Measurements from ENCODE around the gene AXDND1. TPM values are rescaled to one million over a fixed set of nuclear protein-coding genes. Genes with fewer than 3 reads are reported as not detected.

AXDND1 gene
- total and polyA plus RNA-seq, 5 experiments from 2014 or later, result 0.65 TPM; not detected in 4

- POLR2A ChIA-PET, result no interaction called here
- H3K9me3 Mint-ChIP-seq, result peaks cover 0 to 3% (median 0%) of the 10 kb centered on the region in 9 donors
- H3K27me3 Mint-ChIP-seq, result peaks cover 5 to 15% (median 7%) of the 10 kb centered on the region in 5 donors
- ATAC-seq (no peak), DNase-seq (no peak)
- H3K27ac Mint-ChIP-seq, result no peak overlapping the region
- no peaks in the 10 kb centered on the region for H3K36me3 Mint-ChIP-seq
- H3K4me3 Mint-ChIP-seq, result no peak overlapping the region
- no peaks in the 10 kb centered on the region for H3K4me1 Mint-ChIP-seq
Measured at GRCh38 chr1:179558078-179558477, 192.3 kb downstream of the AXDND1 start.

DNA sequence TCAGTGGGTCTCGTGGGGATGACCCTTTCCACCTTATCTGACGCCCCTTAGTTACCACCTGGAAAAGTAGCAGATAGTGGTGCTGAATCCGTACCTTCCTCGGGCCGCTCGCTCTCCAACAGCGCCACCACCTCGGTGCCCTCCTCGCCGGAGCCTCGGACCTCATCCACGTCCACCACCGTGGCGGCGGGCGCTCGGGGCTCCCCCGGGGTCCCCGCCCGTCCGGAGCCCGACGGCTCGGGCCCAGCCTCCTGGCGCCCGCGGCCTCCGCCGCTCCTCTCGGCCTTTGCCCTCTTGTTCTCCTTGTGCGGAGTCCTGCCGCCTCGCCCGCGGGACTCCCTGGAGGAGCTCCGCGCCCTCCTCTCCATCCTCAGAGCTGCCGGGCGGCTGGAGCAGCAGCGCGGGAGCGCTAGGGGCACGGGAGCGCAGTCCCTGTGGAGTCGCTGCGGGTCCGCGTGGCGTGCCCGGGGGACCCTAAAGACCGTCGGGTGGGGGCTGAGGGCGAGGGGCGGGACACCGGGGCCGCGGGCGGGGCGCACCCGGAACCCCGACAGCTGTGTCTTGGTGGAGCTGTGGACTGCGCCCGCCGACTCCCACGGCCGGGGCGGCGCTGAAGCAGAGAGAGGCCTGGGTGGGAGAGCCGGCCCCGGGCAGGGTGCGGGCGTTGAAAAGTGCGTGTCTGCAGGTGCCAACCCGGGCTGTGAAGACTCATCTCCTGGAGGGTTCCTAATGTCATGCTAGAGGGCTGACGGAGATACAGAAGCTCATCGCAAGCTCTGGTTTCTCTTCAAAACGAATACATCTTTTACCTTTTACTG lies 209.9 kb downstream of the AXDND1 start, which contains the start of gene NPHS2:
TSS of gene NPHS2 (minus strand) at position 452 of the 818 bp plus-strand sequence. CDS start at position 368, 84 bp downstream.
- peaks cover 0 to 7% (median 6%) of the 10 kb centered on the region in 4 donors for H3K4me1 Mint-ChIP-seq
- peaks cover 0 to 16% (median 0%) of the 10 kb centered on the region in 3 donors for H3K36me3 Mint-ChIP-seq
- DNase-seq (no peak), ATAC-seq (no peak)
- peak within 1 kb of the TSS in 1 of 10 donors; percentile 83 for H3K27ac Mint-ChIP-seq
- peaks cover 0 to 10% (median under 1%) of the 10 kb centered on the region in 9 donors for H3K9me3 Mint-ChIP-seq
- H3K4me3 Mint-ChIP-seq, result peak within 1 kb of the TSS in 1 of 10 donors; percentile 4
- POLR2A ChIA-PET, result no interaction called here
- H3K27me3 Mint-ChIP-seq, result peaks cover 35 to 77% (median 46%) of the 10 kb centered on the region in 5 donors

GRCh38 chr1:179576509-179576908 lies 210.7 kb downstream of the AXDND1 start:
- peaks cover 0 to 7% (median 6%) of the 10 kb centered on the region in 4 donors for H3K4me1 Mint-ChIP-seq
- H3K27ac Mint-ChIP-seq, result no peak overlapping the region
- H3K36me3 Mint-ChIP-seq, result peaks cover 0 to 14% (median 0%) of the 10 kb centered on the region in 3 donors
- H3K27me3 Mint-ChIP-seq, result peaks cover 35 to 80% (median 45%) of the 10 kb centered on the region in 5 donors
- no peak for ATAC-seq
- POLR2A ChIA-PET, result no interaction called here
- H3K9me3 Mint-ChIP-seq, result peaks cover 0 to 10% (median 0%) of the 10 kb centered on the region in 9 donors
- no peak for DNase-seq
- peak overlapping the region in 1 of 10 donors; percentile 4 for H3K4me3 Mint-ChIP-seq

DNA sequence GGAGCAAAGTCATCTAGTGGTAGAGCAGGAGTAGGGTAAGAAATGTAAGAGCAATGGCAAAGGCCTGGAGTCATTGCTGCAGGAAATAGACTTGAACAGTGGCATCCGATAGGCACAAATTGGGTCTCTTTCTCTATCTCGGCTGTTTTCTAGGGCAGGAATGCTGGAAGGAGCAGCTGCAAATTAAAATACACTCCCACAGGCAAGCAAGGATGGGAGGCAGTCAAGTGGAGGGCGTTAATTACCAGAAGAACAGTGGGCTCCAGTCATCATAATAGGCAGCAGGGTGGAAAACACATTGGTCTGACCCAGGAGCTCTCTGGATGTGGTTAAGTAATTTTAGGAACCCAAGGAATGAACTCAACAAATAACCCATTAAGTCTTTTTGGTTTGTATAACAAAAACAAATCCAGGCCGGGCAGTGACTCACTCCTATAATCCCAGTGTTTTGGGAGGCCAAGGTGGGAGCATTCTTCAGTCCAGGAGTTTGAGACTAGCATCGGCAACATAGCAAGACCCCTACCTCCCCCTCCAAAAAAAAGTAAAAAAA lies 218.1 kb downstream of the AXDND1 start:
- H3K9me3 Mint-ChIP-seq, result peaks cover 0 to 9% (median 2%) of the 10 kb centered on the region in 9 donors
- ATAC-seq (no peak), DNase-seq (no peak)
- no peaks in the 10 kb centered on the region for H3K4me1 Mint-ChIP-seq
- H3K36me3 Mint-ChIP-seq, result peaks cover 0 to 10% (median 0%) of the 10 kb centered on the region in 3 donors
- H3K4me3 Mint-ChIP-seq, result no peak overlapping the region
- POLR2A ChIA-PET, result no interaction called here
- H3K27me3 Mint-ChIP-seq, result peaks cover 39 to 80% (median 55%) of the 10 kb centered on the region in 5 donors
- H3K27ac Mint-ChIP-seq, result no peak overlapping the region

GRCh38 chr1:179586107-179586823 lies 220.5 kb downstream of the AXDND1 start:
- Mint-ChIP-seq H3K4me3 (no peak overlapping the region), H3K27me3 (peaks cover 38 to 93% (median 62%) of the 10 kb centered on the region in 5 donors), H3K27ac (no peak overlapping the region), H3K4me1 (no peaks in the 10 kb centered on the region), H3K9me3 (peaks cover 0 to 9% (median 2%) of the 10 kb centered on the region in 9 donors), H3K36me3 (peaks cover 0 to 5% (median 0%) of the 10 kb centered on the region in 3 donors)
- POLR2A ChIA-PET, result no interaction called here
- ATAC-seq (no peak), DNase-seq (no peak)

DNA sequence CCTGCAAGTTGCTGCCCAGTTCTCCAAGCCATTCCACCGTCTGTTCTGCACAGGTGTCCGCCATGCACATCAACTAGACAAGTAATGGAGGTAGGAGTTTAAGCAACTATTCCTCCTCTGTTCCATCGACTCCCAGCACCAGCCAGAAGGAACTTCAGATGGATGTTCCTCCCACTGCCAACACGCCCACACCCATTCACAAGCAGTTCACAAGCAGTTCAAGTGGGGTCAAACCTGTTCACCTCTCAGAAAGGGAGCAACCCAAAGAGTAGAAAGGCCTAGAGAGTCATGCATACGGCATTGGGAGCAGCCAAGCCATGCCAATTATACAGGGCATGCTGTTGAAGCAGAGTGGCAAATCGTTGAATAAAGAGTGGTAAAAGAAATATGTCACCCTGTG lies 221.6 kb downstream of the AXDND1 start:
- H3K4me1 Mint-ChIP-seq, result no peaks in the 10 kb centered on the region
- POLR2A ChIA-PET, result no interaction called here
- H3K36me3 Mint-ChIP-seq, result peaks cover 0 to 5% (median 0%) of the 10 kb centered on the region in 3 donors
- H3K4me3 Mint-ChIP-seq, result no peak overlapping the region
- H3K27me3 Mint-ChIP-seq, result peaks cover 37 to 88% (median 62%) of the 10 kb centered on the region in 5 donors
- peaks cover 0 to 9% (median 2%) of the 10 kb centered on the region in 9 donors for H3K9me3 Mint-ChIP-seq
- no peak for ATAC-seq
- no peak overlapping the region for H3K27ac Mint-ChIP-seq
- DNase-seq, result no peak

DNA sequence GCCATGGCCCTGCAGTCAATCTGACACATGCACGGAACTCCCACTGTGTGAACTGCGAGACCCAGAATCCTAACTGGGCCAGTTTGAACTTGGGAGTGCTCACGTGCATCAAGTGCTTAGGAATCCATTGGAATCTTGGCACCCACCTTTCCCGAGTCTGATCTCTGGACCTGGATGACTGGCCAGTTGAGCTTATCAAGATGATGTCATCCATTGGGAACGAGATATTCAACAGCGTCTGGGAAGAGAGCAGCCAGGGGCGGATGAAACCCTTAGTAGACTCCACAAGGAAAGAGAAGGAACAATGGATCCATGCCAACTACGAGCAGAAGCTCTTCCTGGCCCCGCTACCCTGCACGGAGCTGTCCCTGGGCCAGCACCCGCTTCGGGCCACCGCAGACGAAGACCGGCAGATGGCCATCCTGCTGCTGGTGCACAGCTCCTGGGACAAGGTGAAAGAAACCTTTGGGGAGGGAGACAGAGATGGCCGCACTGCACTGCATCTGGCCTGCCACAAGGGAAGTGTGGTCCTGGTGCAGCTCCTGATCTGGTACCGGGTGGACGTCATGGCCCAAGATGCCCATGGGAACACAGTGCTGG lies 222.8 kb downstream of the AXDND1 start:
- Mint-ChIP-seq H3K9me3 (peaks cover 0 to 10% (median 2%) of the 10 kb centered on the region in 9 donors), H3K36me3 (peaks cover 0 to 5% (median 0%) of the 10 kb centered on the region in 3 donors), H3K4me3 (no peak overlapping the region), H3K4me1 (no peaks in the 10 kb centered on the region), H3K27me3 (peaks cover 29 to 82% (median 62%) of the 10 kb centered on the region in 5 donors), H3K27ac (peak overlapping the region in 1 of 10 donors; percentile 74)
- no peak for ATAC-seq
- no peak for DNase-seq
- POLR2A ChIA-PET, result no interaction called here

GRCh38 chr1:179589509-179589908 lies 223.7 kb downstream of the AXDND1 start:
- Mint-ChIP-seq H3K9me3 (peaks cover 0 to 10% (median 0%) of the 10 kb centered on the region in 9 donors), H3K27me3 (peaks cover 24 to 72% (median 55%) of the 10 kb centered on the region in 5 donors), H3K4me3 (no peak overlapping the region), H3K4me1 (no peaks in the 10 kb centered on the region), H3K27ac (no peak overlapping the region), H3K36me3 (peaks cover 0 to 5% (median 0%) of the 10 kb centered on the region in 3 donors)
- ATAC-seq (no peak), DNase-seq (no peak)
- POLR2A ChIA-PET, result no interaction called here

- Mint-ChIP-seq H3K36me3 (peaks cover 0 to 5% (median 0%) of the 10 kb centered on the region in 3 donors), H3K27ac (no peak overlapping the region), H3K9me3 (peaks cover 0 to 10% (median 0%) of the 10 kb centered on the region in 9 donors), H3K4me1 (no peaks in the 10 kb centered on the region), H3K4me3 (no peak overlapping the region), H3K27me3 (peaks cover 19 to 61% (median 45%) of the 10 kb centered on the region in 5 donors)
- POLR2A ChIA-PET, result no interaction called here
- ATAC-seq (no peak), DNase-seq (no peak)
Measured at GRCh38 chr1:179590671-179591070, 224.9 kb downstream of the AXDND1 start.

DNA sequence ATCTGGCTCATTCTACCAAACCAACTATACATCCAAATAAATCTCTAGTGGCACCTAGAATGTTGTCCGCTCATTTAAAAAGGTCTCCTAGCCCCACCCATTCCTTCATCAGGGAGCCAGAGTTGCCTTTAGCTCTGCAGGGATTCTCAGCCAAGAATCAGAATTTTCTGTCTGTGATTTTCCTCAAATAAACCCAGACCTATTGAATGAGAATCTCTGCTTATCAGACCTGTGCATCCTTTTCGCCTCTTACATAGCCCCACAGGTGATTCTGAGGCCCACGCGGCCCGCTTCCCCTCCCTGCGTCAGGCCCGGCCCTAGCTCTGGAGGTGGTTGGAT lies 225.5 kb downstream of the AXDND1 start:
- POLR2A ChIA-PET, result no interaction called here

DNA sequence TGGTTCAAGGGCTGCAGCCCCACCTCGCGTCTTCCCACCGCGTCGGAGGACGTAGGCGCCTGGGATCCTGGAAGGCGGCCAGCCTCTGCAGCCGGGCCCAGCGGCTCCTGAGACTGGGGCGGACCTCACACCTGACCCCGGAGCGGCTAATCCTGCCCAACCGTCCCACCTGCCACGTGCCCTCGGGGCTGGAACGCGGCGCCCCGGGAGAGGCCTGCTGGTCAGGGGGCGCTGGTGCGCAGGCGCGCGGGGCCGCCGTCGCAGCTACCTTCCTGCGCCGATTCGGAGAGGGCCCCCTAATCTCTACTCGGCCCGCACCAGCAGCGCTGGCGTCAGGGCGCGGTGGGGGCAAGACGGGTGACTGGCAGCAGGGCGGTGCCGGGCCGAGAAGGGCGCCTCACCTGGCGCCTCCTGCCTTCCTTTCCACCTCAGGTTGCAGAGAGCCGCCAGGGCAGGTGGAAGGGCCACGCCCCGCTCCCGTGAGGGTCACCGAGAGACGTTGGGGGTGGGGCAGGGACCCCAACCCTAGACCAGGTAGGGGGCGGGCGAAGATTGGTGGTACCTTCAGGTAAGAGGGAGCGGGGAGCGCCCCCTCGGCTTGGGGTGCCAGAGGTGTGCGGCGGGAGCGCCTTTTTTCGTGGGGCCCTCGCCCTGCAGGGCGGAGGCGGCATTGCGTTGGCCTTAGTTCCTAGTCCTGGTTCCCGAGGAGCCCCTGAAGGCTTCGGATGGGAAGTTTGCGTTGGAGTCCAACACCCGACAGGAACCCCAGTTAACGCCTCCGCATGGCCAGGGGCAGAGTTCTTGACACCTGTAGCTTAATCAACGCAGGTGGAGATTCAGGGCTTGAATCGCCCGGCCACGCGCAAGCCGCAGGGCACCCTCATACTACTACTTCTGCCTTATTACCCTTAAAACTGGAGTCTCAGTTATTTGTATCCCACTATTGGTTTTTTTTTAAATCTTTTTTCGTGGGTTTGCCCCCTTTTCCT lies 226.1 kb downstream of the AXDND1 start, which contains the start of gene TDRD5:
TSS of gene TDRD5 (plus strand) at position 241 of the 989 bp plus-strand sequence. CDS start 784 bp downstream, outside the sequence.
- no peak for DNase-seq
- Mint-ChIP-seq H3K27me3 (peaks cover 14 to 65% (median 44%) of the 10 kb centered on the region in 5 donors), H3K36me3 (peaks cover 0 to 5% (median 0%) of the 10 kb centered on the region in 3 donors), H3K9me3 (peaks cover 0 to 10% (median 0%) of the 10 kb centered on the region in 9 donors), H3K4me1 (no peaks in the 10 kb centered on the region), H3K27ac (no peak within 1 kb of the TSS), H3K4me3 (no peak within 1 kb of the TSS)
- ATAC-seq, result no peak
- POLR2A ChIA-PET, result no interaction called here

More for the DNA sequence above, 225.5 kb downstream of the AXDND1 start:
- H3K4me3 Mint-ChIP-seq, result no peak overlapping the region
- peaks cover 0 to 5% (median 0%) of the 10 kb centered on the region in 3 donors for H3K36me3 Mint-ChIP-seq
- no peaks in the 10 kb centered on the region for H3K4me1 Mint-ChIP-seq
- H3K9me3 Mint-ChIP-seq, result peaks cover 0 to 10% (median 0%) of the 10 kb centered on the region in 9 donors
- H3K27ac Mint-ChIP-seq, result no peak overlapping the region
- ATAC-seq (no peak), DNase-seq (no peak)
- H3K27me3 Mint-ChIP-seq, result peaks cover 17 to 61% (median 42%) of the 10 kb centered on the region in 5 donors

Data from naive thymus-derived CD8-positive, alpha-beta T cell (primary cell).